Neuronal stem cell (in vitro differentiated cells): Measurements from ENCODE around the gene SPDYC.

Experiments used
- DNase-seq: peaks from one replicate; pipeline ENCODE4 v3.0.0-alpha.2; 2013; ENCODE audit warnings: low spot score
- H2AFZ ChIP-seq: one replicate; pipeline ENCODE4 v1.6.1; 2013; ENCODE audit warnings: mild to moderate bottlenecking, low read length, inconsistent platforms
- H2AK5ac ChIP-seq: 2 replicates; pipeline ENCODE4 v1.6.1; 2013; ENCODE audit warnings: low read depth, mild to moderate bottlenecking, inconsistent platforms, low read length, moderate library complexity, mixed read lengths
- H2BK120ac ChIP-seq: 2 replicates; pipeline ENCODE4 v1.6.1; 2013; ENCODE audit warnings: low read depth, mild to moderate bottlenecking, inconsistent platforms, low read length, moderate library complexity, mixed read lengths
- H2BK12ac ChIP-seq: one replicate; pipeline ENCODE4 v1.6.1; 2013; ENCODE audit warnings: low read length, inconsistent platforms
- H2BK15ac ChIP-seq: 2 replicates; pipeline ENCODE4 v1.6.1; 2013; ENCODE audit warnings: mild to moderate bottlenecking, low read length, inconsistent platforms, mixed read lengths
- H2BK5ac ChIP-seq: one replicate; pipeline ENCODE4 v1.6.1; 2013; ENCODE audit warnings: inconsistent platforms, mild to moderate bottlenecking, low read length, moderate library complexity
- H3K14ac ChIP-seq: one replicate; pipeline ENCODE4 v1.6.1; 2013; ENCODE audit warnings: low read length, inconsistent platforms
- H3K18ac ChIP-seq: 2 replicates; pipeline ENCODE4 v1.6.1; 2013; ENCODE audit warnings: low read length, inconsistent platforms
- H3K23ac ChIP-seq: 2 replicates; pipeline ENCODE4 v1.6.1; 2013; ENCODE audit warnings: low read depth, mild to moderate bottlenecking, mixed read lengths, low read length, inconsistent platforms; ENCODE audit not compliant: poor library complexity
- H3K27ac ChIP-seq: replicated peaks from 3 replicates; pipeline ENCODE4 v1.5.1; 2013; ENCODE audit warnings: low read length, inconsistent platforms
- H3K27me3 ChIP-seq, 3 experiments: 2 replicates each; pipeline ENCODE4 v1.6.1; 2013; ENCODE audit warnings: low read length in 3 of 3, mild to moderate bottlenecking in 2 of 3, inconsistent platforms in 1 of 3, low read depth in 1 of 3, mixed read lengths in 1 of 3, moderate library complexity in 1 of 3; ENCODE audit not compliant: control insufficient read depth in 3 of 3, insufficient read depth in 3 of 3
- H3K36me3 ChIP-seq, 2 donors: replicated peaks in 1 of 2; 2 replicates each; pipeline ENCODE4 v1.6.1; 2013; ENCODE audit warnings: low read length in 2 of 2; ENCODE audit not compliant: control insufficient read depth in 2 of 2, insufficient read depth in 2 of 2
- H3K4ac ChIP-seq: 2 replicates; pipeline ENCODE4 v1.6.1; 2013; ENCODE audit warnings: inconsistent platforms, mild to moderate bottlenecking, low read length, moderate library complexity
- H3K4me1 ChIP-seq, 2 donors: 1 replicate in 1 of 2; 2 replicates in 1 of 2; pipeline ENCODE4 v1.6.1; 2013; ENCODE audit warnings: low read length in 2 of 2, low read depth in 1 of 2; ENCODE audit not compliant: control insufficient read depth in 2 of 2, insufficient read depth in 1 of 2
- H3K4me2 ChIP-seq: one replicate; pipeline ENCODE4 v1.6.1; 2013; ENCODE audit warnings: mild to moderate bottlenecking, low read length, inconsistent platforms; ENCODE audit not compliant: insufficient read depth, poor library complexity, severe bottlenecking
- H3K4me3 ChIP-seq, 2 donors: 2 replicates each; pipeline ENCODE4 v1.5.1; 2013; ENCODE audit warnings: low read length in 2 of 2, mild to moderate bottlenecking in 2 of 2, inconsistent platforms in 1 of 2, moderate library complexity in 1 of 2
- H3K79me1 ChIP-seq: one replicate; pipeline ENCODE4 v1.6.1; 2013; ENCODE audit warnings: low read depth, mild to moderate bottlenecking, inconsistent platforms, low read length, moderate library complexity
- H3K9ac ChIP-seq: one replicate; pipeline ENCODE4 v1.6.1; 2013; ENCODE audit warnings: mild to moderate bottlenecking, low read depth, low read length, inconsistent platforms; ENCODE audit not compliant: poor library complexity
- H3K9me3 ChIP-seq, 2 donors: replicated peaks in 1 of 2; 2 replicates each; pipeline versions ENCODE3 to v1.6.1; 2013; ENCODE audit warnings: low read length in 2 of 2, mild to moderate bottlenecking in 2 of 2, inconsistent platforms in 1 of 2, low read depth in 1 of 2, mixed read lengths in 1 of 2, moderate library complexity in 1 of 2; ENCODE audit not compliant: control insufficient read depth in 2 of 2, insufficient read depth in 1 of 2
- H4K8ac ChIP-seq: one replicate; pipeline ENCODE4 v1.6.1; 2013; ENCODE audit warnings: low read depth, mild to moderate bottlenecking, inconsistent platforms, low read length, moderate library complexity
- H4K91ac ChIP-seq: one replicate; pipeline ENCODE4 v1.6.1; 2013; ENCODE audit warnings: low read length, low read depth, mild to moderate bottlenecking, inconsistent platforms; ENCODE audit not compliant: poor library complexity
- WGBS, 2 donors: extraction: QIAGEN DNeasy Blood & Tissue Kit; methylation state at CpG; one replicate each; pipeline ENCODE4 v1.1.7; 2013; ENCODE audit warnings: missing lambda C conversion rate in 2 of 2, mixed read lengths in 1 of 2; ENCODE audit not compliant: insufficient read length in 2 of 2, insufficient replicate concordance in 1 of 2; ENCODE audit errors: extremely low coverage in 2 of 2; 5-methylcytosine and 5-hydroxymethylcytosine counted together

Gene SPDYC

DNA sequence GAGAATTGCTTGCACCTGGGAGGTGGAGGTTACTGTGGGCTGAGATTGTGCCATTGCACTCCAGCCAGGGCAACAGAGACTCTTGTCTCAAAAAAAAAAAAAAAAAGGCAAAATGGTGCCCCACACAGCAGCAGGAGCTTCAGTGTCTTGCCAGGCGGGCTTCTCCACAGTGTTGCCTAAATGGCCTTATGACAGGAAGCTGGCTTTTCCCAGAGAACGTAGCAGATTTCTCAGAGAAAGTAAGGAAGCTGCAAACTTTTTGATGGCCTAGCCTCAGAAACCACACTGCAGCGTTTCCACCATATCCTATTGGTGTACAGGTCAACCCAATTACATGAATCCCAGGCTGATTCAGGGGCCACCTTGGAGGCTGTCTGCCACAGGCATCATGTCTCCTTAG, 12.7 kb upstream of the SPDYC start:
- no peak overlapping the region for H2AK5ac ChIP-seq

DNA sequence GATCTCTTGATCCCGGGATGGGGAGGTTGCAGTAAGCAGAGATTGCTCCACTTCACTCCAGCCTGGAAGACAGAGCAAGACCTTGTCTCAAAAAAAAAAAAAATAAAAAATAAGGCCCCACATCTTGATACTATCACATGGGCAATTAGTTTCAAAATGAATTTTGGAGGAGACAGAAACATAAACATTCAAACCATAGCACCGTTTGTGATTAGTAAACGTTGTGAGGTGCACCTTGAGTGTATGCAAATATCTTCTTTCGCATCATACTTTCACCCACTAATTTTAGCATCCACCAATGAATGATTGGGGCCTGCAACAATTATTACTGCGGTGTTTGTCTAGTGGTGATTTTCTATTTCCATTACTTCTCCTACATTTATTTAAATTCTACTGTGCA, 11.0 kb upstream of the SPDYC start:
- H2BK15ac ChIP-seq = no peak overlapping the region
- H4K91ac ChIP-seq = no peak overlapping the region

More for the DNA sequence above, 12.7 kb upstream of the SPDYC start:
- Histone ChIP-seq H4K8ac (no peak overlapping the region), H2BK120ac (no peak overlapping the region), H3K27me3 (no peaks in the 10 kb centered on the region), H2BK12ac (no peak overlapping the region), H3K14ac (no peak overlapping the region), H2AFZ (no peak overlapping the region), H3K9ac (no peak overlapping the region), H3K4ac (no peak overlapping the region), H2BK15ac (no peak overlapping the region), H3K9me3 (no peaks in the 10 kb centered on the region), H3K4me1 (no peaks in the 10 kb centered on the region), H3K23ac (no peak overlapping the region), H3K36me3 (no peaks in the 10 kb centered on the region), H3K79me1 (no peaks in the 10 kb centered on the region), H3K27ac (no peak overlapping the region), H2BK5ac (no peak overlapping the region), H3K18ac (no peak overlapping the region), H3K4me2 (no peak overlapping the region), H4K91ac (no peak overlapping the region), H3K4me3 (no peak overlapping the region)
- WGBS, 2 donors = no CpG with 5 or more reads among the region's 3 CpGs
- DNase-seq = no peak

DNA sequence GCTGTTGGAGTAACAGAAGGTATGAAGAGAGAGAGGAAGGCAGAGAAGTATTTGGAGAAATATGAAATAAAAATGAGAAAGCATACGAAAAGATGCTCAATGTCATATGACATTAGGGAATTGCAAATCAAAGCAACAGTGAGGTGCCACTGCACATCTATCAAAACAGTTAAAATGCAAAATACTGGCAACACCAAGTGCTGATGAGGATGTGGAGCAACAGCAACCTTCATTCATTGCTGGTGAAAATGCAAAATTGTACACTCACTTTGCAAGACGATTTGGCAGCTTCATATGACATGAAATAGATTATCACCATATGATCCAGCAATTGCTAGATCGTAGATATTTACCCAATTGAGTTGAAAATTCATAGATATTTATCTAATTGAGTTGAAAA, 9.4 kb upstream of the SPDYC start:
- no peak overlapping the region for H4K91ac ChIP-seq
- no peaks in the 10 kb centered on the region for H3K4me1 ChIP-seq
- no peak overlapping the region for H2BK5ac ChIP-seq
- WGBS, 2 donors = no CpG with 5 or more reads among the region's 3 CpGs
- H3K27ac ChIP-seq = no peak overlapping the region
- no peaks in the 10 kb centered on the region for H3K27me3 ChIP-seq
- H3K14ac ChIP-seq = no peak overlapping the region
- no peak overlapping the region for H2BK120ac ChIP-seq
- H3K79me1 ChIP-seq = no peaks in the 10 kb centered on the region
- H3K9ac ChIP-seq = no peak overlapping the region
- no peak overlapping the region for H3K23ac ChIP-seq
- no peak overlapping the region for H3K4ac ChIP-seq
- H2AFZ ChIP-seq = no peak overlapping the region
- no peak overlapping the region for H2BK12ac ChIP-seq
- no peaks in the 10 kb centered on the region for H3K36me3 ChIP-seq
- no peak overlapping the region for H2AK5ac ChIP-seq
- no peak overlapping the region for H4K8ac ChIP-seq
- no peak overlapping the region for H3K18ac ChIP-seq
- no peak overlapping the region for H3K4me2 ChIP-seq
- no peak overlapping the region for H2BK15ac ChIP-seq
- DNase-seq = no peak
- H3K4me3 ChIP-seq = no peak overlapping the region
- no peaks in the 10 kb centered on the region for H3K9me3 ChIP-seq

More for the DNA sequence above, 11.0 kb upstream of the SPDYC start:
- Histone ChIP-seq H2AK5ac (no peak overlapping the region), H2BK120ac (no peak overlapping the region), H3K27ac (no peak overlapping the region), H3K18ac (no peak overlapping the region), H2AFZ (no peak overlapping the region), H3K27me3 (no peaks in the 10 kb centered on the region), H3K4ac (no peak overlapping the region), H3K14ac (no peak overlapping the region), H3K4me1 (no peaks in the 10 kb centered on the region), H3K36me3 (no peaks in the 10 kb centered on the region), H3K9ac (no peak overlapping the region), H3K9me3 (no peaks in the 10 kb centered on the region), H3K4me2 (no peak overlapping the region), H4K8ac (no peak overlapping the region), H3K4me3 (no peak overlapping the region), H3K23ac (no peak overlapping the region), H3K79me1 (no peaks in the 10 kb centered on the region), H2BK12ac (no peak overlapping the region), H2BK5ac (no peak overlapping the region)
- no peak for DNase-seq
- WGBS, 2 donors = no CpG with 5 or more reads among the region's 5 CpGs

DNA sequence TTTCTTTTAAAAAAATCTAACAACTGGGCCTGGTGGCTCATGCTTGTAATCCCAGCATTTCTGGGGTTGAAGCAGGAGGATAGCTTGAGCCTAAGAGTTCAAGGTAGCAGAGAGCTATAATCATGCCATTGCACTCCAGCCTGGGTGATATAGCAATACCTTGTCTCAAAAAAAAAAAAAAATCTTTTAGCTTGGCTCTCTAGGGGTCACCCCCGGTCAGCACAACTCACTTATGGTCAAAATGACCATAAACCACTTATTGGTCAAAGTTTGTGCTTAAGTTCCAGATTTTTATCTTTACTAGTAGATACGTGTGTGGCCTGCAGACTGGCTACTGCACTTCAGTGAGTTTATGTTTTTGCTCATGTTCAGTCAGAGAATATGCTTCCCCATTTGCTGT, 6.3 kb upstream of the SPDYC start:
- WGBS, 2 donors = no CpG with 5 or more reads among the region's 2 CpGs
- Histone ChIP-seq H4K91ac (no peak overlapping the region), H3K4me2 (no peak overlapping the region), H3K27me3 (no peaks in the 10 kb centered on the region), H3K4me1 (no peaks in the 10 kb centered on the region), H3K36me3 (no peaks in the 10 kb centered on the region), H3K79me1 (no peaks in the 10 kb centered on the region), H2AK5ac (no peak overlapping the region), H3K23ac (no peak overlapping the region), H3K9ac (no peak overlapping the region), H4K8ac (no peak overlapping the region), H3K14ac (no peak overlapping the region), H2BK5ac (no peak overlapping the region), H2AFZ (no peak overlapping the region), H3K27ac (no peak overlapping the region), H3K9me3 (no peaks in the 10 kb centered on the region), H3K4ac (no peak overlapping the region), H2BK12ac (no peak overlapping the region), H2BK120ac (no peak overlapping the region), H3K4me3 (no peak overlapping the region), H3K18ac (no peak overlapping the region), H2BK15ac (no peak overlapping the region)
- no peak for DNase-seq
